ENCODE data around the gene RNF213.
A peak's percentile ranks its signal among the peaks of the same experiment; 100 is the strongest.

Gene RNF213

GRCh38 chr17:80222376-80223141 lies 38.1 kb upstream of the RNF213 start:
- H3K4me3 Mint-ChIP-seq = peak overlapping the region; percentile 69 to 84 (median 80)
- TF ChIP-seq CTCF (IDR thresholded peaks at IDR 0.05; ENCODE audit: unreplicated experiment in 3 of 3) = no peak
- H3K9me3 Mint-ChIP-seq = no peaks in the 10 kb centered on the region
- peak overlapping the region in 1 of 3 experiments; percentile 51 for H3K27ac Mint-ChIP-seq
- no peaks in the 10 kb centered on the region for H3K27me3 Mint-ChIP-seq (ENCODE audit: low read depth)
- peaks cover 15% of the 10 kb centered on the region for H3K36me3 Mint-ChIP-seq (ENCODE audit: low read depth)
- H3K4me1 Mint-ChIP-seq = peaks cover 10% of the 10 kb centered on the region

GRCh38 chr17:80223142-80223815 lies 37.4 kb upstream of the RNF213 start:
- Mint-ChIP-seq H3K36me3 (ENCODE audit: low read depth) (peaks cover 15% of the 10 kb centered on the region), H3K4me1 (peaks cover 10% of the 10 kb centered on the region), H3K27me3 (ENCODE audit: low read depth) (no peaks in the 10 kb centered on the region), H3K27ac (no peak overlapping the region), H3K4me3 (peak overlapping the region; percentile 69 to 84 (median 80)), H3K9me3 (no peaks in the 10 kb centered on the region)
- TF ChIP-seq CTCF (IDR thresholded peaks at IDR 0.05; ENCODE audit: unreplicated experiment in 3 of 3) = no peak

GRCh38 chr17:80223838-80224497 lies 36.7 kb upstream of the RNF213 start:
- no peak for TF ChIP-seq CTCF (IDR thresholded peaks at IDR 0.05; ENCODE audit: unreplicated experiment in 3 of 3)
- H3K36me3 Mint-ChIP-seq (ENCODE audit: low read depth) = peaks cover 20% of the 10 kb centered on the region
- H3K4me3 Mint-ChIP-seq = no peak overlapping the region
- H3K27me3 Mint-ChIP-seq (ENCODE audit: low read depth) = no peaks in the 10 kb centered on the region
- peaks cover 5% of the 10 kb centered on the region for H3K4me1 Mint-ChIP-seq
- H3K27ac Mint-ChIP-seq = no peak overlapping the region
- H3K9me3 Mint-ChIP-seq = no peaks in the 10 kb centered on the region

GRCh38 chr17:80224683-80225082 lies 36.0 kb upstream of the RNF213 start:
- TF ChIP-seq CTCF (IDR thresholded peaks at IDR 0.05; ENCODE audit: unreplicated experiment in 3 of 3) = no peak
- H3K27me3 Mint-ChIP-seq (ENCODE audit: low read depth) = no peaks in the 10 kb centered on the region
- no peak overlapping the region for H3K4me3 Mint-ChIP-seq
- H3K27ac Mint-ChIP-seq = no peak overlapping the region
- peaks cover 20% of the 10 kb centered on the region for H3K36me3 Mint-ChIP-seq (ENCODE audit: low read depth)
- H3K9me3 Mint-ChIP-seq = no peaks in the 10 kb centered on the region
- no peaks in the 10 kb centered on the region for H3K4me1 Mint-ChIP-seq

- Mint-ChIP-seq H3K4me3 (no peak overlapping the region), H3K27ac (no peak overlapping the region), H3K9me3 (peaks cover 3% of the 10 kb centered on the region), H3K27me3 (ENCODE audit: low read depth) (no peaks in the 10 kb centered on the region), H3K4me1 (no peaks in the 10 kb centered on the region), H3K36me3 (ENCODE audit: low read depth) (peaks cover 24% of the 10 kb centered on the region)
- no peak for TF ChIP-seq CTCF (IDR thresholded peaks at IDR 0.05; ENCODE audit: unreplicated experiment in 3 of 3)
These were observed 35.4 kb upstream of the RNF213 start for GRCh38 chr17:80225230-80225629.
